ENCODE data around the gene SND1.

The SND1 gene

GRCh38 chr7:127927348-127927696 lies 275.3 kb downstream of the SND1 start:
- TF ChIP-seq, protein P1, sequence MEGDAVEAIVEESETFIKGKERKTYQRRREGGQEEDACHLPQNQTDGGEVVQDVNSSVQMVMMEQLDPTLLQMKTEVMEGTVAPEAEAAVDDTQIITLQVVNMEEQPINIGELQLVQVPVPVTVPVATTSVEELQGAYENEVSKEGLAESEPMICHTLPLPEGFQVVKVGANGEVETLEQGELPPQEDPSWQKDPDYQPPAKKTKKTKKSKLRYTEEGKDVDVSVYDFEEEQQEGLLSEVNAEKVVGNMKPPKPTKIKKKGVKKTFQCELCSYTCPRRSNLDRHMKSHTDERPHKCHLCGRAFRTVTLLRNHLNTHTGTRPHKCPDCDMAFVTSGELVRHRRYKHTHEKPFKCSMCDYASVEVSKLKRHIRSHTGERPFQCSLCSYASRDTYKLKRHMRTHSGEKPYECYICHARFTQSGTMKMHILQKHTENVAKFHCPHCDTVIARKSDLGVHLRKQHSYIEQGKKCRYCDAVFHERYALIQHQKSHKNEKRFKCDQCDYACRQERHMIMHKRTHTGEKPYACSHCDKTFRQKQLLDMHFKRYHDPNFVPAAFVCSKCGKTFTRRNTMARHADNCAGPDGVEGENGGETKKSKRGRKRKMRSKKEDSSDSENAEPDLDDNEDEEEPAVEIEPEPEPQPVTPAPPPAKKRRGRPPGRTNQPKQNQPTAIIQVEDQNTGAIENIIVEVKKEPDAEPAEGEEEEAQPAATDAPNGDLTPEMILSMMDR (IDR thresholded peaks at IDR 0.05; ENCODE audit: low read length, missing control alignments): no peak
- no peak overlapping the region for H3K4me3 ChIP-seq (replicated peaks; ENCODE audit: low read depth, low read length)
- DNase-seq (ENCODE audit: low read depth): peak; percentile 74

DNA sequence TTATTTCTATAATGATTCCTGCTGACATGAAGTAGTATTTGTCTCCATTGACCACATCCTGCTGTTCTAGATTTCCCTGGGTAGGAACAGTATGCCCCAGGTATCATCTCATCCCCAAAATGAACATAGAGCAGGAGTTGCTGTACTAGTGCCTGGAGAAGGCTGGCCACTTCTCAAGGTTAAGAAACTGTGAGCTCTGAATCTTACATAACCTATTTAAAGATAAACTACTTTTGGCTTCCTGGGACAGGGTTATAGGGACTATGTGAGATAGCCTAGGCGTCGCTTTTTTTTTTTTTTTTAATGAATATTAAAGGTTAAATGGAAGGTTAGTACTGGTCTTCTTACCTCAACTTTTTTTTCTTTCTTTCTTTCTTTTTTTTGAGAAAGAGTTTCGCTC lies 276.2 kb downstream of the SND1 start:
- DNase-seq (ENCODE audit: low read depth): no peak
- TF ChIP-seq, protein P1 (IDR thresholded peaks at IDR 0.05; ENCODE audit: low read length, missing control alignments): no peak
- H3K4me3 ChIP-seq (replicated peaks; ENCODE audit: low read depth, low read length): no peak overlapping the region

GRCh38 chr7:127928852-127929251 lies 276.9 kb downstream of the SND1 start:
- no peak overlapping the region for H3K4me3 ChIP-seq (replicated peaks; ENCODE audit: low read depth, low read length)
- TF ChIP-seq, protein P1 (IDR thresholded peaks at IDR 0.05; ENCODE audit: low read length, missing control alignments): no peak
- DNase-seq (ENCODE audit: low read depth): no peak

GRCh38 chr7:127930341-127931328 lies 278.6 kb downstream of the SND1 start:
- TF ChIP-seq, protein P1 (IDR thresholded peaks at IDR 0.05; ENCODE audit: low read length, missing control alignments): no peak
- DNase-seq (ENCODE audit: low read depth): no peak
- H3K4me3 ChIP-seq (replicated peaks; ENCODE audit: low read depth, low read length): no peak overlapping the region

DNA sequence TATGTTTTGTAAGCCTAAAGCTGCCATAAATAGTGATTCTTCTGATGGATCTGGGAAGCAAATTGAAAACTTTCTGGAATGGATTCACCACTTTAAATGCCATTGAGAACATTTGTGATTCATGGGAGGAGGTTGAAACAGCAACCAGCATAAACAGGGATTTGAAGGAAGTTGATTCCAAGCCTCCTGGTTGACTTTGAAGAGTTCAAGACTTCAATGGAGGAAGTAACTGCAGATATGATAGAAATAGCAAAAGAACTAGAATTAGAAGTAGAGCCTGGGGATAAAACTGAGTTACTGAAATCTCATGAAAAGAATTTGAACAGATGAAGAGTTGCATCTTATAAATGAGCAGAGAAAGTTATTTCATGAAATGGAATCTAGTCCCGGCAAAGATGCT lies 280.1 kb downstream of the SND1 start:
- TF ChIP-seq, protein P1 (IDR thresholded peaks at IDR 0.05; ENCODE audit: low read length, missing control alignments): no peak
- H3K4me3 ChIP-seq (replicated peaks; ENCODE audit: low read depth, low read length): no peak overlapping the region
- no peak for DNase-seq (ENCODE audit: low read depth)

GRCh38 chr7:127932496-127932895 lies 280.5 kb downstream of the SND1 start:
- H3K4me3 ChIP-seq (replicated peaks; ENCODE audit: low read depth, low read length): no peak overlapping the region
- TF ChIP-seq, protein P1 (IDR thresholded peaks at IDR 0.05; ENCODE audit: low read length, missing control alignments): no peak
- no peak for DNase-seq (ENCODE audit: low read depth)
